Stimulated activated CD8-positive, alpha-beta memory T cell treated with anti-CD3 and anti-CD28 coated beads, Interleukin-2, amount 100 ng/mL, for 48 hours (primary cell): ENCODE measurements around the gene RUNDC3A.
A peak's percentile ranks its signal among the peaks of the same experiment; 100 is the strongest.
"Not testable (repeated sequence)": the region's sequence is repeated elsewhere in the genome, so short reads cannot be mapped to it uniquely, and the experiment has no call there.

Experiments
- DNase-seq, 2 donors: peaks; one replicate each; pipeline ENCODE4 v3.0.0-alpha.2; 2020; ENCODE audit warnings: low read depth in 2 of 2

RUNDC3A gene

DNA sequence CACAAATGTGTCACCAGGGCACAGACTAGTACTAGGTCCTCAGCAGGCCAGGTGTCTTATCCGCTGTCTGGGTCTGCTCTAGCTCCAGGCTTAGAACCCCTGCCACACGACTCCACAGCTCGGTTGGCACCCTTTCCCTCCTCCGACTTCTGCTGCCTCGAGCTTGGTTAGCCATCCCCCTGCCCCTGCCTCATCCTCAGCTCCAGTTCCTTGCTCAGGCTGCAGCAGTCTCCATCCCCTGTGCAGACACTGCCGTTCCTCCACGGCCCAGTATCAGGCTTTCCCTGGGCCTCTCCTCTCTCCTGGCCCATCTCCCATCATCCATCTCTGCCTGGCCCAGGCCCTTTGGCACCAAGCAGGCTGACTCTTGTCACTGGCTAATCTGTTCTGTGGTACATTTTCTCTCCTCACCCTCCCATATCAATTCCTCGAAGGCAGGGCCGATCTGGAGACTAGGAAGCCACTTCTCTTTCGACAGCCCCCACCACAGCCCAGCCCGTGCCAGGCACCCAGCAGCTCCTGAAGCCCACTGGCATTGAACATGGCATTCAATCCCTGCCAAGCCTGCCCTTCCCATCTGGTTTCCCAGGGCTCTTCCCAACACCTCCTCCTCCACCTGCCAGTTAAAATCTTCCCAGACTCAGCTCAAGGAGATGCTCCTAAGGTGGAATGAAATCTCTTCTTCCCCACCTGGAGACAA lies 35.3 kb downstream of the RUNDC3A start:
- no peak for DNase-seq

DNA sequence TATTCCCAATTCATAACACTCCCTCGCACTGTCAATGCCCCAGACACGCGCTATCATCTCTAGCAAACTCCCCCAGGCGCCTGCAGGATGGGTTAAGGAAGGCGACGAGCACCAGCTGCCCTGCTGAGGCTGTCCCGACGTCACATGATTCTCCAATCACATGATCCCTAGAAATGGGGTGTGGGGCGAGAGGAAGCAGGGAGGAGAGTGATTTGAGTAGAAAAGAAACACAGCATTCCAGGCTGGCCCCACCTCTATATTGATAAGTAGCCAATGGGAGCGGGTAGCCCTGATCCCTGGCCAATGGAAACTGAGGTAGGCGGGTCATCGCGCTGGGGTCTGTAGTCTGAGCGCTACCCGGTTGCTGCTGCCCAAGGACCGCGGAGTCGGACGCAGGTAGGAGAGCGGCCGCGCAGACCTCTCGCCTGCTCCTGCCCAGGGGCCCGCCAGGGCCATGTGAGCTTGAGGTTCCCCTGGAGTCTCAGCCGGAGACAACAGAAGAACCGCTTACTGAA lies 36.6 kb downstream of the RUNDC3A start, which contains the start of gene GRN:
Gene GRN (plus strand): TSS at position 364 of the 515 bp plus-strand sequence. CDS start 3,863 bp downstream, outside the sequence.
- DNase-seq: peak; percentile 63 to 78

DNA sequence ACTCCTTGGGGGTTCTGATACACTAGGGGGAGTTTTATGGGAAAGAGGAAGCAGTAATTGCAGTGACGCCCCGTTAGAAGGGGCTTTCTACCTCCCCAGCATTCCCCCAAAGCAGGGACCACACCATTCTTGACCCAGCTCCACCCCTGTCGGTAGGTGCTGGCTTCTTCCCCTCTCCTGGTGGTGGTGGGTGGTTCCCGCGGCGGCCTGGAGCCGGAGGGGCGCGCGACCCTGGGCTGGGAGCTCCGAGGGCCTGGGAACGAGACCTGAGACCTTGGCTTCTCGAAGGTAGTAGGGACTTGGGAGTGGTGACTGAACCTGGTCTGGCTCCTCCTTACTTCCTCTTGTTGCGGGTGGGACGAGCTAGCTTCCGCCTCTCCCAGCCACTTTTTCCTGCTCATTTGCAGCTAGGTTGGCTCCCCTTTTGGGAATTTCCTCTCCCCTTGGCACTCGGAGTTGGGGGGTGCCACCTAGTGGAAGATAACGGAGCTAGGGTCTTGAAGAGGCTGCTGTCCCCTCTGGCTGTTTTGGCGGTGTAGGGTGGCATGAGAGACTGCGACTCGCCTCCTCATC lies 37.1 kb downstream of the RUNDC3A start:
- no peak for DNase-seq

DNA sequence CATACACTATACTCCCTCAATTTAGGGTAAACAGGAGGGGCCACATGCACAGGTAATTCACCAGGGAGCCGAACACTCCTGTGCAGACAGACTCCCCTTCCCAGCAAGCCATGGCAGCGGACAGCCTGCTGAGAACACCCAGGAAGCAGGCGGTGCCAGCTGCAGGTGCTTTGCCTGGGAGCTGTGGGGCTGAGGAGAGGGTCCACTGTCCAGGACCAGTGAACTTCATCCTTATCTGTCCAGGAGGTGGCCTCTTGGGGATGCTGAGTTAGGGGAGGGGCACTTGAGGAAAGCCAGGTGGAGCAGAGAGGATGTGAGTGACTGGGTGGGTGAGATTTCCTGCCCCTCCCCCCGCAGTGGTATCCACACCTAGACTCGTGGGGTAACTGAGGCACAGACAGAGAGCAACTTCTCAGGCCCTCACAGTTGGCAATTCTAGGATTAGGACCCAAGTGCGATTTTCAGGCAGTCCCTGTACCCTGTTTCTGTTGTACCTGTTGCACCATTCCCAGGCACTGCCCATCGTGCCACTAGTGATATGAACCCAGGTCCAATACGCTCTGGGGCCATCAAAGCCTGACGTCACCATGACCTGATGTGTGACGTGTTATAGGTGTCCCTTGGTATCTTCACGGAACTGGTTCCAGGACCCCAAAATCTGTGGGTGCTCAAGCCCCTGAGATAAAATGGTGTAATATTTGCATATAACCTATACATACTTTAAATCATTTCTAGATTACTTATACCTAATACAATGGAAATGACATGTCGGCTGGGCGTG lies 37.9 kb downstream of the RUNDC3A start:
- no peak for DNase-seq

DNA sequence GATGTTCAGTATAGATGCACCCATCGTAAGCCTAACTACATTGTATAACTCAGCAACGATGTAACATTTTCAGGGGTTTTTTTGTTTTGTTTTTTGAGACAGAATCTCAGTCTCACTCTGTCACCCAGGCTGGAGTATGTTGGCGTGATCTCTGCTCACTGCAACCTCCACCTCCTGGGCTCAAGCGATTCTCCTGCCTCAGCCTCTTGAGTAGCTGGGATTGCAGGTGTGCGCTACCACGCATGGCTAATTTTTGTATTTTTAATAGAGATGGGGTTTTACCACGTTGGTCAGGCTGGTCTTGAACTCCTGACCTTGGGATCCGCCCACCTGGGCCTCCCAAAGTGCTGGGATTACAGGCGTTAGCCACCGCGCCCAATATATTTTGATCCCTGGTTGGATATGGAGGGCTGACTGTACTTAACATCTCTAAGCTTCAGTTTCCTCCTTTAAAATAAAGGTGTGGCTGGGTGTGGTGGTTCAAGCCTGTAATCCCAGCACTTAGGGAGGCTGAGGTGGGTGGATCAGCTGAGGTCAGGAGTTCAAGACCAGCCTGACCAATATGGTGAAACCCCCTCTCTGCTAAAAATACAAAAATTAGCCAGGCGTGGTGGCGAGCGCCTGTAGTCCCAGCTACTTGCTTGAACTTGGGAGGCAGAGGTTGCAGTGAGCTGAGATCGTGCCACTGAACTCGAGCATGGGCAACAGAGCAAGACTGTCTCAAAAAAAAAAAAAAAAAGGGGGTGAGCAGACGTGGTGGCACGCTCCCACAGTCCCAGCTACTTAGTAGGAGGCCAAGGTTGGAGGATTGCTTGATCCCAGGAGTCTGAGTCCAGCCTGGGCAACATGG lies 39.0 kb downstream of the RUNDC3A start:
- DNase-seq: not testable (repeated sequence)

DNA sequence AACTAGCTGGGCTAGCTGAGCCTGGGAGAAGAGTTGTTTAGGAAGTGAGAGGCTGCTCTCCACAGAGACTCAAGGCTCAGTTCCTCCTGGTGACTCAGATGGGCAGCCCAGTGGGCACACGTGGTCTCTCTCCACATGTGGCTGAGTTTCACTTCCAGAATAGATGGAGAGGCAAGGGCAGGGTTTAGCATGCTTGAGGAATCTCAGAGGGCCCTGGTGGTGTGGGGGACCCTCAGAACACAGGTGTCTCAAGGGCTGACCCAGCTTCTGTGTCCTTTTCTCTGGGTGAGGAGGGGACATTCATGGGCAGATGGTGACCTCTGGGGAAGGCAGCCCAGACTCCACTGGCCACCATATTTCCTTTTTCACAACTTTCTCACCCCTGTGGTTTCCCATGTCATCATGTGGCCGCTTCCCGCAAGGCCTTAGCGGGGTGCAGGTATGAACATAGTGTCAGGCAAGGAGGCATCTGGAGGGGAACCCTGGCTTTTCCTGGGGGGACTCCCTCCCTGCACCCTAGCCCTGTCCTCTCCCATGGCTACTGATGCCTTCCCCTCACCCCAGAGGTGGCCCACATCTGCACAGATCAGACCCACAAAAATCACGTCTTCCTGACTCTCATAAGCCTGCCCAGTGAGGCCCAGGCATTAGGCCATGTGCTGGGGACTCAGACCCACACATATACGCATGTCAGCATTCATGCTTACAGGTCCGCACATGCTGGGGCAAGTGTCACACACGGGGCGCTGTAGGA lies 40.0 kb downstream of the RUNDC3A start:
- DNase-seq: no peak

DNA sequence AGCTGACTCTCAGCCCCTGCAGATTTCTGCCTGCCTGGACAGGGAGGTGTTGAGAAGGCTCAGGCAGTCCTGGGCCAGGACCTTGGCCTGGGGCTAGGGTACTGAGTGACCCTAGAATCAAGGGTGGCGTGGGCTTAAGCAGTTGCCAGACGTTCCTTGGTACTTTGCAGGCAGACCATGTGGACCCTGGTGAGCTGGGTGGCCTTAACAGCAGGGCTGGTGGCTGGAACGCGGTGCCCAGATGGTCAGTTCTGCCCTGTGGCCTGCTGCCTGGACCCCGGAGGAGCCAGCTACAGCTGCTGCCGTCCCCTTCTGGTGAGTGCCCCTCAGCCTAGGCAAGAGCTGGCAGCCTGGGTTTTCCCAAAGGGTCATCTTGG lies 40.6 kb downstream of the RUNDC3A start:
- DNase-seq: no peak

DNA sequence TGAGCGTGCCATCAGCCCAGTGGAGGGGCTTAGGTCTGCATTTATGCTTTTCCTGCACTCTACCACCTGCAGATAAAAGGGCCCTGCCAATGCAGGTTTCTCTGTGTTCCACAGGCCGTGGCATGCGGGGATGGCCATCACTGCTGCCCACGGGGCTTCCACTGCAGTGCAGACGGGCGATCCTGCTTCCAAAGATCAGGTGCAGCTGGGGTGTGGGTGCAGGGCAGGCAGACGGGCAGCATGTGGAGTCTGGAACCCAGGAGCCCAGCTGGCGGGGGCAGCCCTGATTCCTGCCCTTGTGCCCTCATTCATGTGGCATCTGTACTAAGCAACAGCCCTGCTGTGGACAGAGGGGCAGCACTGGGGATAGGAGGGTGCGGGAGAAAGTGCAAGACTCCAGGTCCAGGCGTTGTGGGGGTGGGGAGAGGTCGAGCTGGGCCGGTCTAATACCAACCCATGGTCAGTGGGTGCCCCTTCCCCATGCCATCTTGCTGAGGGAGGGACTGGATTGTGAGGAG lies 41.2 kb downstream of the RUNDC3A start:
- DNase-seq: no peak

DNA sequence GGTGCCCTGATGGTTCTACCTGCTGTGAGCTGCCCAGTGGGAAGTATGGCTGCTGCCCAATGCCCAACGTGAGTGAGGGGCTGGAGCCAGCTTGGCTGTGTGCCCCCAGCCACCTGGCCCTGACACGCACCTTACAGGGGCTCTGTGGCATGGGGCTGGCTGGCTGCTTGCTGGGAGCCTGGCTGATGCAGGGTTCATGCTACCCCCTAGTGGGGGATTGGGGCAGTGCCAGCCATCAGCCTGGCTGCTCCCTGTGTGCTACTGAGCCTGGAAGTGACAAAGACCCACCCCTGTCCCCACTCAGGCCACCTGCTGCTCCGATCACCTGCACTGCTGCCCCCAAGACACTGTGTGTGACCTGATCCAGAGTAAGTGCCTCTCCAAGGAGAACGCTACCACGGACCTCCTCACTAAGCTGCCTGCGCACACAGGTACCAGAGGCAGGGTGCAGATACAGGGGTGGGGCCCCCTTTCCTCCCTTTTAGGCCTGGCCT lies 42.4 kb downstream of the RUNDC3A start:
- peak; percentile 66 for DNase-seq

DNA sequence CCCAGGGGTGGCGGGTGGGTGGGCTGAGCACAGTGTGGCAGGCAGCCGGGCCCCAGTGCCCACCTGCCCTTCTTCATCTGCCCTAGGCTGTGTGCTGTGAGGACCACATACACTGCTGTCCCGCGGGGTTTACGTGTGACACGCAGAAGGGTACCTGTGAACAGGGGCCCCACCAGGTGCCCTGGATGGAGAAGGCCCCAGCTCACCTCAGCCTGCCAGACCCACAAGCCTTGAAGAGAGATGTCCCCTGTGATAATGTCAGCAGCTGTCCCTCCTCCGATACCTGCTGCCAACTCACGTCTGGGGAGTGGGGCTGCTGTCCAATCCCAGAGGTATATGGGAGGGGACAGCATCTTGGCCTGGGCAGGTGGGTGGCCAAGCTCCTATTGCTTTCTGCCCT lies 43.1 kb downstream of the RUNDC3A start:
- DNase-seq: no peak

DNA sequence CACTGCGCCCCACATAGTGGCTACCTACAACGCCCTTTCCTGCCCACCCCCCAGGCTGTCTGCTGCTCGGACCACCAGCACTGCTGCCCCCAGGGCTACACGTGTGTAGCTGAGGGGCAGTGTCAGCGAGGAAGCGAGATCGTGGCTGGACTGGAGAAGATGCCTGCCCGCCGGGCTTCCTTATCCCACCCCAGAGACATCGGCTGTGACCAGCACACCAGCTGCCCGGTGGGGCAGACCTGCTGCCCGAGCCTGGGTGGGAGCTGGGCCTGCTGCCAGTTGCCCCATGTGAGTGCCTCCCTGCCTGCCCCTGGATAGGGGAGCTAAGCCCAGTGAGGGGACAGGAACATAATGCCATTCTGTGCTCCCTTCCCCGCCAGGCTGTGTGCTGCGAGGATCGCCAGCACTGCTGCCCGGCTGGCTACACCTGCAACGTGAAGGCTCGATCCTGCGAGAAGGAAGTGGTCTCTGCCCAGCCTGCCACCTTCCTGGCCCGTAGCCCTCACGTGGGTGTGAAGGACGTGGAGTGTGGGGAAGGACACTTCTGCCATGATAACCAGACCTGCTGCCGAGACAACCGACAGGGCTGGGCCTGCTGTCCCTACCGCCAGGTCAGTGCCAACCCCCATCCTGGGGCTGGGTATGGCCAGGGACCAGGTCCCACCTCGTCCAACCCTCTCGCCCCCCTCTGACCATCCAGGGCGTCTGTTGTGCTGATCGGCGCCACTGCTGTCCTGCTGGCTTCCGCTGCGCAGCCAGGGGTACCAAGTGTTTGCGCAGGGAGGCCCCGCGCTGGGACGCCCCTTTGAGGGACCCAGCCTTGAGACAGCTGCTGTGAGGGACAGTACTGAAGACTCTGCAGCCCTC lies 43.8 kb downstream of the RUNDC3A start:
- no peak for DNase-seq

DNA sequence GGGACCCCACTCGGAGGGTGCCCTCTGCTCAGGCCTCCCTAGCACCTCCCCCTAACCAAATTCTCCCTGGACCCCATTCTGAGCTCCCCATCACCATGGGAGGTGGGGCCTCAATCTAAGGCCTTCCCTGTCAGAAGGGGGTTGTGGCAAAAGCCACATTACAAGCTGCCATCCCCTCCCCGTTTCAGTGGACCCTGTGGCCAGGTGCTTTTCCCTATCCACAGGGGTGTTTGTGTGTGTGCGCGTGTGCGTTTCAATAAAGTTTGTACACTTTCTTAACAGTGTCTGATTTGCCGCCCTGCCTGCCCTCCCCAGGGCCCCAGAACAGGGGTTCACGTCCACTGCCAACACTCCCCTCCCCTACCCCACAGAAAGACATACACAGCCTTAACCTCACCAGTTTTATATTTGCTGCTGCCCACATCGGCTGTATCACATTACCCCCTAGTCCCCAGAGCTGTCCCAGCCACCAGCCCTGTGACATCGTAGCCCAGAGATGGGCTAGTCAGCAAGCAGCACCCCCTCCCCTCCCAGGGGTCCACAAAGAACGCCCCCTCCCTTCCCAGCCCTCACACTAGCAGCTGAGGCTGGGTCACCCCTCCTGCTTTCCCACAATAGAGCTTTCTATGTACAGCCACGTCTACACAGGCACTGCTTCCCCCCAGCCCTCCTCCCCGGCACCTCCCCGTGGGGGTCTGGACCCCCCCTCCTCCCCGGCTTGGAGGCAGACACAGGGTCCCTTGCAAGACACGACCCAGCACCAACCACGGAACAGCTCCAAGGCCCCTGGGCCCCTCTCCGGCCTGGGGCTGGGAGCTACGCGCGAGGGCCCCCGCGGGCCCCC lies 44.6 kb downstream of the RUNDC3A start:
- DNase-seq: no peak

DNA sequence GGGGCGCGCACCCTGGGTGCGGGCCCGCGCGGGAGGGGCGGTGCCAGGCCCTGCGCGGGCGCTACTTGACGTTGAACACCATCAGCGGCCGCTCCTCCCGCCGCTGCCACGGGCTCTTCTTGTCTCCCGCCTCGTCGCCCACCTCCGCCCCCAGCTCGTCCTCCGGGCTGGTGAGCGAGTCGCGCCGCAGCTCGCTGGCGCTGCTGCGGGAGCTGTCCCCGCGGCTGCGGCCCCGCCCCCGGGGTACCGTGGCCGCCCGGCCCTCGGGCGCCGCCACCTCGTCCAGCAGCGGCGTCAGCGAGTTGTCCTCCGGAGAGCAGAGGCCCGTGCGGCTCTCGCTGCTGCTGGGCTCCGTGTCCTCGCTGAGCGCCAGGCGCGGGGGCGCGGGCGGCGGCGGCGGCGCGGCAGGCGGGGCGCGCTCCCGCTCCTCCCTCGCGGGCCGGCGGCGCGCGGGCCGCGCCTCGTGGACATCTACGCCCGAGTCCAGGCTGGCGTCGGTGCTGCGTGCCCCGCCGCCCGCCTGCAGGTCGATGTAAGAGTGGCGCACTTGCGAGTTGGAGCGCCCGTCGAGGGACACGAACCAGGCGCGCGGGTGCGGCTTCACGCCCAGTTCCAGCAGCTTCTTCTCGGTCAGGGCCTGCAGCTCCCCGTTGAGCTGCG lies 45.4 kb downstream of the RUNDC3A start:
- DNase-seq: no peak

DNA sequence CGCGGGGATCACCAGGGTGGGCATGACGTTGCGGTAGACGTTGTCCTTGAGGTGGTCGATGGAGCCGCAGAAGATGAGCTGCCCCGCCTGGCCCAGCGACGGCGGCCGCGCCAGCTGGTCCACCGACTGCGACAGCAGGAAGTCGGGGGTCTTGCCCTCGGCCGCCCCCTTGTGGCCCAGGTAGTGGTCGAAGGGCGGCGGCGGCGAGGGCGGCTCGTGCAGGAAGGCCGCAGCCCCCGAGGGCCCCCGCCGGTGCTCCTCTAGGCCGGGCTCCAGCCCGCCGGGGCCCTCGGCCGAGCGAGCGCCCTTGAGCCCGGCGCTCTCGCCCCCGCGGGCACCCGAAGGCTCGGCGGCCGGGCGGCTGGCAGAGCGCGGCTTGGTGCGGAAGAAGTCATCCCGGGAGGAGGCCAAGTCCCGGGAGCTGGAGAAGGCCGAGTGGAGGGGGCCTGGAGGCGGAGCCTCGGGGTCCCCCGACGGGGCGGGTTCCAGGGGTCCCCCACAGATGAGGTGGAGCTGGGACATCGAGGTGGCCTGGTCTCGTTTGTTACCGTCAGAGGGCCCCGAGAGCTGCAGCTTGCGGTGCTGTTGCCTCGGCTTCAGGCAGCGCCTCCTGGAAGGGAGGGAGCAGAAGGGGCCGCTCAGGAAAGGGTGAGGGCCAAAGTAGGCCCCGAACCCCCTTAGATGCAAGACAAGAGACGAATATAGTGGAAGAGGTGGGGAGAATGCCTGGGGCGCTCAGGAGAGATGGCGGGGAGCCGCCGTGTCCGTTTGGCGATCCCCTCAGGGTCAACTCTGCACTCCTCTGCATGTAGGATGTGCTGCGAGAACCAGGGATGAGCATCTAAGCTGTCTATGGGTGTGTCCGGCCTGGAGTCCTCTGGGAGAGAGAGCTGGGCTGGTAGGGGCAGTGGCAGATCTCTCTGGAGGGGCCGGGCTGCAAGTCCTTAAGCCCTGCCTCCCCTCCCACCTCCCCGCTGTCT lies 46.5 kb downstream of the RUNDC3A start:
- DNase-seq: peak; percentile 52 to 63

DNA sequence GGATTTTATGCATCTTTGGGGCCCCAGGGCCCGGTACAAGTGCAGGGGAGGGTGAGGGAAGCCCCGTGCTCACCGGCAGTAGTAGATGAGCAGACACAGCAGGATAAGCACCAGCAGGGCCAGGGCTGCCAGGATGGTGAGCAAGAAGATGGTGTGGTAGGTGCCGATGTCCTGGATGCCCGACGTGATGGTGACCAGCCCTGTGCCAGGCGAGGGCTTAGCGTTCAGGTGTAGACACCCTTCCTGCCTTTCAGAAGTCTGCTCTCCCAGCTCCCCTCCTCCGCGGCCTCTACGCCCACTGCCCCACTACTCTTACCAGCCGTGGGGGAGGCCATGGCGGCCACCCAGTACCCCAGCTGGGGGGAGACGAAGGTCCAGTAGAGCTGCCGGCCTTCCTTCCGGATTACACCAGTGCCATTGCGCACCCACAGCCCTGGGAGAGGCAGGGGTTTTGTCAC lies 47.3 kb downstream of the RUNDC3A start:
- no peak for DNase-seq

DNA sequence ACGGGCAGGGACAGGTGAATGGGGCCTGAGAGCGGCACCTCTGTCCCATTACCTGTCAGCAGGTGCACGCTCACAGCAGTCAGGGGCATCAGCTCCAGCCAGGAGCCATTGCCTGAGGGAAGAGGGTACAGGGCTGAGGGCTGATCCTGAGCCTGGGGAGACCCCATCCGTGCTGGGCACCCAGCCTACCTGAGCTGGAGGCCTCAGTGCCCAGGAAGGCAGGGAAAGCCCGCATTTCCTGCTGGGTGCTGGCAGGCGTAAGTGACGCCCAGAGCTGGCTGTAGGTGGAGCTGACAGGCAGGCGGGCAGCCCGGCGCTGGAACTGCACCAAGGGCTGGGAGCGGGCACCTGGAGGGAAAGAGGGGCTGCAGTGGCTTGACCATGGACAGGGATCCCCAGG lies 47.8 kb downstream of the RUNDC3A start:
- no peak for DNase-seq

DNA sequence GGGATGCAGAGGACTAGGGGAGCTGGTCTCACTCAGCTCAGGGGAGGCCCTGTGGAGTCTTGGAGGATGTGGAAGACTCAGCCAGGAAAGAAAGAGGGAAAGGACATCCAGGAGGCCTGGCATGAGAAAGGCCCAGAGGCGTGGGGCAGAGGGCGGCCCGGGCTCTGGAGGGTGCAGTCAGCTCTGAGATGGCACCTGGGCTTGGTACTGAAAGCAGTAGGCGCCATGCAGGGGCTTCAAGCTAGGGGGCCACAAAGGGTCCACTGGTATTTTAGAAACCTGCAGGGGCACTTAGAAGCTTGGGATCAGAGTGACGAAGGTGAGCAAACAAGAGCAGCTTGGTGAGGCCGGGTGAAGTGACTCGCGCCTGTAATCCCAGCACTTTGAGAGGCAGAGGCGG lies 49.7 kb downstream of the RUNDC3A start:
- DNase-seq: no peak
